ENCODE measurements around the gene ROR2.

The ROR2 gene

DNA sequence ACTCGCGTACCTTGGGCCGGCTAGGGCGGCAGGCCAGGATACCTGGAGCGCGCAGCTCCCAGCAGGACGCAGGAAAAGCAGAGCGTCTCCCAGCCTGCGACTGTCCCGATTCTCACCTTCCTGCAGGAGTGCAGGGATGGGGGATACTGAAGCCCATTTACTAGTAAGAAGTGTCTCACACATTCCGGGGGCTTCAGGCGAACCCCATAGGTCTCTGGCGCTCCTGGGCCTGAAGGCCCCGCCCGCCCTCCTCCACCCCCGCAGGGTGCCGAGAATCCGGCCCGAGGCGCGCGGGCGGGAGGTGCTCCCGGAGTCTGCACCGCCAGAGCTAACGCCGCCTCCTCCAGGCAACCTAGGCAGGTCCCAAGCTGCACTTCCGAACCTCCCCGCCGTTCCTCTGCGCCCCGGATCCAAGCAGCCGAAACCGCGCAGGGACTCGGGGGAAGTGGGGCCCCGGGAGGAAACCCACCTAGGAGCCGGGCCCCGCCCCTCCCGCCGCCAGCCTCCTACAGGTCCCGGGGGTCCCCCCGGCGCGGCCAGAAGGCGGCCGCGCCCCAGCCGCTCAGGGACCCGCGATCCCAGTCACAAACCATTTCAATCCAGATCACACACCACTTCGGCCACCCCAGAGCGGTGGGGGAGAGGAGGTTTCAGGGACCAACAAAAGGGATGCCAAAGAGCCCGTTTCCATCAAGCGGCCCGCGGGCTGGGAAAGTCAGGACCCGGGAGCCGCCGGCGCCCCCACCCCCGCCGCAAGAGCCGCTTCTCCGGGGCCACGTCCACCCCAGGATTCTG, 1.2 kb downstream of the ROR2 start:
- no peak for DNase-seq

DNA sequence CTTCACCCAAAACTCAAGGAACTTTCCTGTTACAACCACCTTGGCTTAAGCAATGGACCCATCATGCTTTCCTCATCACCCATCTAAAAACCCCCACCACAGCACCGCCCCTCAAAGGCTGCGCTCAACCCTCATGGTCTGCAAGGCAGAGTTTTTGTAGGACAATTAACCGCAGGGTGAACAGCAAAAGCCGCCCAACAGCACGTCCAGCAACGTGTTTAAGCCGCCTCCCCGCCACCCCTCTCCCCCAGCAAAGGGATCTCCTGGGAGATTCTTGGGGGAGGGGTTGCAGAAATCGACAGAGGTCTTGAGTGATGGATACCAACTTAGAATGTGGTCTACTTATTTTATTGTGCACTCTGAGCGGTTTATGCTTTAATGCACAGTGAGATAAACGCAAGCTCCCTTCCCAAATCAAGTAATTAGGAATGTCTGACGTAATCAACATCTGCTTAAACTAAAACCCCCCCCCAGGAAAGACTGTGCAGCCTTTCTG, 1.9 kb downstream of the ROR2 start:
- DNase-seq: no peak

DNA sequence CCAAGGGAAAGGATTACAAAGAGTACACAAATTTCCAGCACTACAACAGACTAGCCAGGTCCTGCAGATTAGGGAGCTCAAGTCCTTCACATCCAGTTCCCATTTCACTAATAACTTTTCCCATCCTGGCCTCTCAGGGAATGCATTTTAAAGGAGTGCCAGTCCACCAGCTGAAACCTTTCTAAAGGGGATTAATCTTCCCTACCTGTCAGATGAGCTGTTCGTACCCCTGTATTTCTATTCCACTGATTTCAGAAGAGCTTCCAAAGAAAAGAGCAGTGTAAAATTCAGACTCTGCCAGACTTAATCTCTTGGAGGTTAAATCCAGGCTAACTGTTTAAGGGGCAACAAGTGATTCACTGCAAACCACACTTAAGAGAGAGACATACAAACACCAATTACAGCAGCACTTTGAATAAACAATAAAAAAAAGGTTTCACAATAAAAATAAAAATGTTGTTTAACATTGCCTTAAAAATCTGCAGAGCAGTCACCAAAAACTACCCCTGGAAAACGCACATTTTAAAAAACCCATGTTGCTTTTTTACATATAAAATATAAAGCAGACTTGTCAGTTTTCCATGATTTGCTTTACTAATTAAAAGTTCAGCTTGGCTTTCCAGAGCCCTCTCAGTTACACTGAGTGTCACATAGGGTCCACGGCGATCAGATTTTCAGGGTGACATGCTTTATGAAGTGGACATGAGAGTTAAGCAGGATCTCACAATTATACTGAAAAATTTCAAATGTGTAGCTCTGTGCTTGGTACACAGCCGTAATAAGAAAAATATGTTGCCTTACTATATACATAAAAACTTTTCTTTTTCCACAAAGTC, 3.2 kb downstream of the ROR2 start:
- no peak for DNase-seq

DNA sequence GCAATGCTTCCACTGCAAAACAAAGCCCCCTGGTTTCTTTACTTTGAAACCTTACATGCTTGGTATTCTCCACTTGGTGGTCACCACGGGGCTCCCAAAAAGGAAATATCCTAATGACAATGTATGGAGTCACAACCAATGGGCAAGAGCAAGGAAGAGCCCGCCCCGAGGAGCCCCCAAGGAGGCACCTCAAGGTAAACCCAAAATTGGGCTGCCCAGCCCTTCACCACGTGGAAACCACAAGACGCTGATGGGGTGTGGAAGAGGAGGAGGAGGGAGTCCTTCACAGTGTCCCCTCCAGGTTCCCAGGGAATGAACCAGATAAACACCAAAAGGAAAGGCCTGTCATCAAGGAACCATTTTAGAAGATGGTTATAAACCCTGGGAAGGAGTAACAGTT, 3.8 kb downstream of the ROR2 start:
- no peak for DNase-seq

DNA sequence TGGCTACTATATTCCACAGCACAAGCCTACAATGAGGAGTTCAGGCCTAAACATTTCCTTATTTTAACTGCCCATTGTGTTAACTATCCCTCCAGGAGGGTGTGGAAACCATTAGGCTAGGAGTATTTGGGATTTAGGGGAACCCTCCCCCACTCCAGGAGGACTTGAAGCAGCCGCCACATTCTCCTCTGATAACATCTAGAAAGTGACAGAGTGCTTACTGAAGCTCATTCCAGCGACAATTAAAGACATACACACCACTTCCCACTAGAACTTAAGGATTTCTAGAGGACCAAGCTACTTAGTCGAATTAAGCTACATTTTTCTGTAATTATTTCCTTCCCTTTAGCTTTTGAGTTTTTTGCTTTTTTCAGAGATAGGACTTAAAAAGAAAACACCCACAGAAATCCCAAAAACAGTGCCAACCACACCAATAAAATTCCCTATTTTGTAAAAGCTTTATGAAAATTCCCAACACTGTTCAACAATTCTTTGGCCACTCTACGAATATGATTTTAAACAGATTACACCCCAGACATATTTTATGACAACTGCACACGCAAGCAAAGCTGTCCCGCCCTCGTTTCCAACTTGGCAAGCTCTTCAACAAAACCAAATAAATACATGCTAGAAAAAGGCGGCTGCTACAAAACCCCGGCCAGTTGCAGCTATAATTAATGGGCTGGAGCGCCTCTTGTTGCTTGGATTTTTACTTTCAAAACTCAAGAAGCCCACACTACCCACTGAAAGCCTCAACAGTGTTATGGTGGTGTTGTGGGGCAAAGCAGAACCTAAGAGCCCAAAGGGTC, 4.5 kb downstream of the ROR2 start:
- no peak for DNase-seq

DNA sequence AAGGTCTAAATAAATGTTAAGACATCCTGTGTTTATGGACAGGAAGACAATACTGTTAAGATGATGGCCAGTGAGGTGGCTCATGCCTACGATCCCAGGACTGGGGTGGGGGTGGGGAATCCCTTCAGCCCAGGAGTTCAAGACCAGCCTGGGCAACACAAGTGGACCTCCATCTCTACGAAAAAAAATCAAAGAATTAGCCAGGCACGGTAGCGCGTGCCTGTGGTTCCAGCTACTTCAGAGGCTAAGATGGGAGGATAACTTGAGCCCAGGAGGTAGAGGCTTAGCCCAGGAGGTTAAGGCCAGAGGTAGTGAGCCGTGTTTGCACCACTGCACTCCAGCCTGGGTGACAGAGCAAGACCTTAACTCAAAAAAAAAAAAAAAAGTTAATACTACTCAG, 5.3 kb downstream of the ROR2 start:
- DNase-seq: no peak

DNA sequence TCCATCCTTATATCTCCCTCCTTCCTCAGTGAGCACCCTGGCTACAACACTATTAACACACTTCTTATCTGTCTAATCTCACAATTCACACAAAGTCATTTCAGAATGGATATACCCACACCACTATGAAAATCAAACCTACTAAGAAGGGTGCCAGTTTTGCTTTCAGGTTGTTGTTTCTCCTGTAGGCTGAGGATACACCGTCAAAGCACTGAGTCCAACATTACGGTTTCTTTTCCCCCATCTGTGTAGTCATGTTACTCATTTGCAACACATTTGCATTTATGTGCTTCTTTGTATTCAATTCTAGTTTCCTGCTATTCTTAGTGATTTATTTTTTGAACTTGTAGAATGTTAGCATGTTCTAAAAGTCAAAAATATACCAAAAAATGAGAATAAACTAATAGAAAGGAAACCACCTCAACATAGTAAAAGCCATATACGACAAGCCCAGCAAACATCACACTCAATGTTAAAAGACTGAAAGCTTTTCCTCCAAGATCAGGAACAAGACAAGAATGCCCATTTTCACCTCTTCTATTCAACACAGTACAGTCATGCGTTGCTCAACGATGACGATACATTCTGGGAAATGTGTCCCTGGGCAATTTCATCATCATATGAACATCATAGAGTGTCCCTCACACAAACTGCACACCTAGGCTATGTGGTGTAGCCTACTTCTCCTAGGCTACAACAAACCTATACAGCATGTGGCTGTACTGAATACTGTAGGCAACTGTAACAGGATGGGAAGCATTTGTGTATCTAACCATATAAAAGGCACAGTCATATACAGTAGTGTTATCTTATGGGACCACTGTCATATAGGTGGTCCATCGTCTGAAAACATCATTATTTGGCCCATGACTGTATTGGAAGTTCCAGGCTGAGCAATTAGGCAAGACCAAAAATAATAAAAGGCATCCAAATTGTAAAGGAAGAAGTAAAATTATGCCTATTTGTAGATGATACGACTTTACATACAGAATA, 6.3 kb downstream of the ROR2 start:
- no peak for DNase-seq

DNA sequence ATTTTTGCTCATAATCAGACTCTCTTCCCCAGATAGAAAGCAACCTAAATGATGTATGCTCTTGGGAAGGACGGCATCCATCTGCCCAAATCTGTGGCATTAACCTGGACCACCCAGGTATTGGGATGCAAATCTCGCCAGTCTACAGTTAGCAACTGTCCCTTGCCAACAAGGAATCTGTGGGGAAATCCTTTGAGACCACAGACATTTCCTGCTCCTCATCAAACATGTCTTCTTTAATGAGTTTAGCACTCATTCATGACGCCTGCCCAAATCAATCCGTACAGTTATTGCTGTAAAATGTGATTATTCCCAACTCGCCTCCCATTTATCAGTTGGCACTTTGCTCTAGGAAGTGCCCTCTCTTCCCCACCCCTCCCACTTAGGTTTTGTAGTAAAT, 7.8 kb downstream of the ROR2 start:
- DNase-seq: no peak

DNA sequence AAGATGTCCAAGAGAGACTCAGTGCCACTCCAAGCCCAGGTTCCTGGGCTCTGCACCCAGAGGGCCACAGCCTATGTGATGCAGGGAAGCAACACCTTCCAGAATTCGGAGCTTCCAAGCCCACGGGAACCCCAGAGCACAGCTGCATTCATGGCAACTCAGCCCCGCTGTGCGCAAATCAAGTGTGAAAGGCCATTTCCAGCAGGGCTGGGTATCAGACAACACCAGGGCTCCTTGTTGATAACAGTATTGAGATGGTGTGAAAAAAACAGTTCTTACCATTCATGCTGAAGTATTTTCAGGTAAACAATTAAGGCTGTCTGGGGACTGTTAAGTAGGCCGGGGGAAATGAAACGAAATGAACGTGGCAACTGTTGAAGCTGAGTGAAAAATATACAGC, 10.1 kb downstream of the ROR2 start:
- no peak for DNase-seq

DNA sequence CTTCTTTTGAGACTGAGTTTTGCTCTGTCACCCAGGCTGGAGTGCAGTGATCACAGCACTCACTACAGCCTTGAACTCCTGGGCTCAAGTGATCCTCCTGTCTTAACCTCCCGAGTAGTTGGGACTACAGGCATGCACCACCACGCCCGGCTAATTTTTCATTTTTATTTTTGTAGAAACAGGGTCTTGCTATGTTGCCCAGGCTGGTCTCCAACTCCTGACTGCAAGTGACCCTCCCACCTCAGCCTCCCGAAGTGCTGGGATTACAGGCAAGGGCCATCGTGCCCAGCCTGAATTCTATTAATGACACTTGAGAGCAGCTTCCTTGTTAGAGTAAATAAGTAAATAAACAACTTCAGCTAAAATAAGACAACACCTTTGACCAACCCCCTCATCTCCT, 12.3 kb downstream of the ROR2 start:
- no peak for DNase-seq

DNA sequence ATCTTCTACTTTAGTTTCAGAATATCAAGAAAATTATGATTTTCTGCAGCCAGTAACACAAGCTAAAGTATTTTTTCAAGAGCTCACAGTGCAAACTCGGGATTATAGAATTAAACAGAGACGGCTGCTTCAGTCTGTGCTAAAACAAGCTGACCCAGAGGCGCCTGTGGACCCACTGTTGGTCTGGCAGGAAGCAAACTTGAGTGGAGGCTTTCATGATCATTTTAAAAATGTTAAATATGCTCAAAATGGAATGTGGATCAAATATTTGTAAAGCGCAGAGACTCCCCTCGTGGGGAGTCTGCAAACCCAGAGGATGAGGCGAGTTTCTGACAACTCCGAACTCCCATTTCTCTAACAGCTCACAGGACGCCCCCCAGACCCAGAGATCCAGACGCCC, 13.0 kb downstream of the ROR2 start:
- no peak for DNase-seq

DNA sequence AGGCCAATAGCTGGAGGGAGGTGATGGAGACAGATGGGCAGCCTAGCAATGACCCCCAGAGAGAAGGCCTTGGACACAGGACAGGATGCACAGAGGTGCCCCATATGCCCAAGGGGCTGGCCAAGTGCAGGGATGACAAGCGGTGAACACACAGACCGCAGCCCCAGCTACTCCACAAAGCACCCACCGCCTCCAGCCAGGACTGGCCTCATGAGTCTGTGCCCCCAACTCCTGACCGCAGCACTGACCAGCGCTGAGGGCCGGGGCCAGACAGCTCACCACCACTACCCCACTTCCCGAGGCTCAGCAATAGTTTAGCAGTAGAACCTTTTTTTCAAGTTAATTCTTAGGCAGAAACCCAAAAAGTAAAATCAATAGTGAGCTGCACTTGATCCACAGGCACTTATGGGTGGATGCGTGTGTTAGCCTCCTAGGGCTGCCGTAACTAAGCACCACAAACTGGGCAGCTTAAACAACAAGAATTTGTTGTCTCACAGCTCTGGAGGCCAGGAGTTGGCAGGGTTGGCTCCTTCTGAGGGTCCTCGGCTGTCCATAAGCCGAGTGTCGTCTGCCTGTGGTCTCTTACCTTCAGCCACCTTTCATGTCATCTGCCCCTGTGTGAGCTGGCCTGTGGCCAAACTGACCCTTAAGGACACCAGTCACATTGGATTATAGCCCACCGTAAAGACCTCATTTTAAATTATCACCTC, 14.1 kb downstream of the ROR2 start:
- no peak for DNase-seq

DNA sequence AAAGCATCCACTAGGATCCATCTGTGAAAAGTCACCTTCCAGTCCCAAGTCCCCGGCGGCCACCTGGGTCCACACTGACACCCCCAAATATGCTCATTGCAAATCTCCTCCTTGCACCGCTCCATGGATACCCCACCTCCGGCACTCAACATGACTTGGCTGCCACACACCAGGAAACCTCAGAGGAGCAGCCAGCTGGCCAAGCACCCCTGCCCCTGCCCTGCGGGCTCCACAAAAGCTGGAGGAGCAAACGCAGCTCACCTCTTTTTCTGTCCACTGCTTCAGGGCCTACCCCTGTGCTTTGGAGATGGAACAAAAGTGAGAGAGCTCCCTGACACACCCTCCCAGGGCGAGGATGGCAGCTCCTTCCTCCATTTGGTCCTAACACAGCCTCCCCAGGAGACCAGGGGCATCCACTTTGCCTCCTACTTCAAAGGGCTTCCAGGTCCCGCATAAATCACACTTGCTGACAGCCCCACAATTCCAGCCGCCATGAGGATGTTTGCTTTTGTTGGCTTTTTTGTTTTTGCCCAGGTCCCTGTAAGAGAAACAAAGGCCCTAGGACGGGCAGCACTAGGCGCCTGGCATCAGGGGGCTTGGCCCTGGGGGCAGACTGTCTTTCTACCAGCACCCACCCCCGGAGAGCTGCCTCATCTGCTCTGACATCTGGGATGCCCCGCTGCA, 14.8 kb downstream of the ROR2 start:
- no peak for DNase-seq

DNA sequence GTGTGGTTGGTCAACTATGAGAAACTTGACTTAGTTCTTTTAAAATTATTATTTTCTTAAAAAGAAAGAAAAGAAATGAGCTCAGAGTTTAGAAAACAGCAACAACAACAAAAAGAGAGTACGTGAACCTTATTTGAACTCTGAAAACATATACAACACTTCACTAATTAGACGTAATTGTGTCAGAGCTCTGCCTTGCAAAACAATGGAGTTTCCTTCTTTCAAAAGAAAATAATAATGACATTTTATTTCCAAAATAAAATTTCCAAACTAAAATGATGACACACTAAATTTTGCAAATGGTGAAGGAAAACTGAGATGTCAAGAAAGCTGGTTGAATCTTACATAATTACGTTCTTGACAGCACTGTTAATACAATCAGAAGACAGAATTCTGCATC, 15.4 kb downstream of the ROR2 start:
- no peak for DNase-seq

DNA sequence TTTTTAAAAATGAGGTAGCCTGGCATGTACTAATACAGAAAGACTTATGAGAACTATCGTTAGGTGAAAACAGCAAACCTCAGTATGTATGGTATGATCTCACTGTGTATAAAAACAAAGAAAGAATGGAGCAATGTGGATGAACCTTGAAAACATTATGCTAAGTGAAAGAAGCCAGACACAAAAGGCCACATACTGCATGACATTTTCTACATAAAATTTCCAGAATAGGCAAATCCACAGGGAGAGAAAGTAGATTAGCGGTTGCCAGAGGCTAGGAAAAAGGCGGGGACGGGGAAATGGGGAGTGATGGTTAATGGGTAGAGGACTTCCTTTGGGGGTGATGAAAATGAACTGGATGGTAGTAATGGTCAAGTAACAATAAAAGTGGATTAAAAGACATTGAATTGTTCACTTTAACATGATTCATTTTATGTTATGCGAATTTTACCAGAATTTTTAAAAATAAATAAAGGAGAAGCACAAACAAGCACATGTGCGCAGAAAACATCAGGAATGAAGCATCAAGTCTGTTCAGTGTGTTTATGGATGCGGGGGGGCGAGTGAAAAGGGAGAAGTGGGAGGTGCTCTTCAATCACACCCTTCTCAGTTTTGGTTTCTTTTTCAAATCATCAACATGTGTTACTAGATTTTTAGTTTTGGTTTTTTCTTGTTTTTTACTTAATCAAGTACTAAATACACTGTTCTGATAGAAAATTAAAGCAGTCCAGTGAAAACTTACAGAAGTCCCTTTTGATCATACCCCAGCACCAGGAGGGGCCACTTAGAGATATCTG, 16.3 kb downstream of the ROR2 start:
- no peak for DNase-seq

DNA sequence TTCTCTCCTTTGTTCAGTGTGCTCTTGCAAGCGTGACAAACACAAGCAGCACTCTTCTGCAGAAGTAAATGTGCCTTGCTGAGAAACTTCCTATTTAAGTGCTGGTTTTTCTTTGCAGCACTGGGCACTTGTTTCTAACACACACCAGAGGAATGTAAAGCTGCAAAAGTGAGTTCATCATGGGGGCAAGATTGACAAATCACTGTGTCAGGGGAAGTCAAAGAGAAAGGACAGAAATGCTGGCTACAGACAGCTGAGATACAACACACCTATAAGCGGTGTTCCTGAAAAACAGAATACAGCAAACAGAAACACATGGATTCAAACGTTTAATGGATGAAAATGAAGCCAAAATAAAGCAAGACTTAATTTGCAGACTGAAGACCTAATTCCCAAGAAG, 19.6 kb downstream of the ROR2 start:
- DNase-seq: no peak

DNA sequence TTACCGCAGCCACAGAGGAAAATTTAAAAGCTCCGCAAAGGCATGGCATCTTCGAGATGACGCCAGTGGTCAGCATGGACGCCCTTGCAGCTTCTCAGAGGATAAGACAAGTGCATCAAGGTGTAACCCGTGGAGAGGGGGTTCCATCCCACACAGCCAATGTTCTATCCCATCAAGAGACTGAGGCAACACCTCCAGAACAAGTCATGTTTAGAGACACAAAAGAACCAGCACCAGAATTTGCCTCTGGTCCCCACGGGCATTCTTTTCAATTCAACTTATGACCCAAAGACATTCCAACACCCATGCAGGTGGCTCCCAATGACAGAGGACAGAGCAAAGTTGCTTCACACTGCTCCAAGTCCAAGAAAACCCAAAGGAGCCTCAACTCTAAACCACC, 20.7 kb downstream of the ROR2 start:
- no peak for DNase-seq

DNA sequence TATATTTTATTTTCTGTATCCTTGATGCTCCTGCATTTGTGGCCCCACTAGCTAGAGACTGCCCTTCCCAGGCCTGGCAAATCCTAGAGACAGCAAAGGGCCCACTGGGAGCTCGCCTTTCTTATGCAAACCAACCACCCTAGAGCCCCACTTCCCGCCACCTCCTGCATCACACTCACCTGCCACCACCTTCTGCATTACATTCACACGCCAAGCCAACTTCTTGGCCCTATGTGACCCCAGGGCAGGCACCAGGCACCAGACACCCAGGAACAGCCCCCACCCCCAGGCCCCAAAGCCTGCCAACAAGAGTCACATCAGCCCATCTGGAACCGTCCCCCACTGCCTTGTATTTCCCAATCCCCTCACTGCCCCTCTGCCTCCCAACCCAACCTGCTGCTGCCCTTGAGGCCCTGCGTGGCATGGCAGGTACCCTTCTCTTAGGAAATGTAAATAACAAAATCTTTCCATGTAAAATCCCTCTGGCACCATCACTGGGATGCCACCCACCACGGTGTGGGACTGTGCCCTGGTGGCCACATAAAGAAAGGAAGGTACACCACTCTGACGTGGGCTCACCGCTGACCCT, 22.0 kb downstream of the ROR2 start:
- DNase-seq: no peak

DNA sequence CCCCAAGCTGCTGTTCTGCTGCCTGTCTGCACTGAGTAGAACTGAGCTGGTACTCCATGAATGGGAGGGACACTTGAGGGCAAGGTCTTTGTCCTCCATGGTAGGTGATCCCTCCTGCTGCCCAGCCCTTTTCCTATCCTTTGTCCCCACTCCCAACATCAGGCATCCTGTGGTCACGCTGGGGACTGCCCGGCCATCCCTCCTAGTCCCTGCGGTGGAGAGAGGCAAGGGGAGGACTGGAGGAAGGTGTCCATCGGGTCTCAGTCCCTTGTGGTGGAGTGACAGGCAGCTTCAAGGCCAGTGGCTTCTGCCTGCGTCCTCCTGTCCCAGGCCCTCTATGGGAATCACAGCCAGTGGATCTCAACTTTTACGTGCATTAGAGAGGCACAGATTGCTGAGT, 25.9 kb downstream of the ROR2 start:
- DNase-seq: no peak
